ENCODE measurements around the gene ATP1B2. TPM values are rescaled to one million over a fixed set of nuclear protein-coding genes. Genes with fewer than 3 reads are reported as not detected.
"Not testable (repeated sequence)": the region's sequence is repeated elsewhere in the genome, so short reads cannot be mapped to it uniquely, and the experiment has no call there.

The ATP1B2 gene
- total RNA-seq, 1 donor from 2014 or later: 3.2 TPM

- no peak for ATAC-seq
- intact Hi-C loops (cut with micrococcal nuclease): no loop called here
- DNase-seq: peak; percentile 59
Measured at GRCh38 chr17:7631398-7632380, 19.0 kb upstream of the ATP1B2 start.

GRCh38 chr17:7632492-7632894 lies 18.2 kb upstream of the ATP1B2 start:
- no peak for DNase-seq
- intact Hi-C loops (cut with micrococcal nuclease): no loop called here
- peak; percentile 17 for ATAC-seq

DNA sequence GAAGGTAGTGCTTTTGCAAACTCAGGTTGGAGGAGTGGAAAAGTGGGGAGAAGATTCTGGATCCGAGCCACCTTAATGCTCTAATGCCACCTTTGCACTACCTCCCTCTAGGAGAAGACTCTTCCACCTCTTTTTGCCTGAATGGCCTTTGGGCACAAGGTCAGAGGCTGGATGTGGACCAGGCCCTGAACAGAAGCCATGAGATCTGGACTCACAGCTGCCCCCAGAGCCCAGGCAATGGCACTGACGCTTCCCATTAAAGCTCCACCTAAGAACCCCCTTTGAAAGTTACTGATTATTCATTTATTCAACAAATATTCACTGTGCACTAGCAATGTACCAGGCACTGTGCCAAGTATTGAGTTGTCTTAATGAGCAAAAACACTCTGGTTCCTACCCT lies 17.6 kb upstream of the ATP1B2 start:
- no peak for ATAC-seq
- no peak for DNase-seq
- intact Hi-C loops (cut with micrococcal nuclease): no loop called here

DNA sequence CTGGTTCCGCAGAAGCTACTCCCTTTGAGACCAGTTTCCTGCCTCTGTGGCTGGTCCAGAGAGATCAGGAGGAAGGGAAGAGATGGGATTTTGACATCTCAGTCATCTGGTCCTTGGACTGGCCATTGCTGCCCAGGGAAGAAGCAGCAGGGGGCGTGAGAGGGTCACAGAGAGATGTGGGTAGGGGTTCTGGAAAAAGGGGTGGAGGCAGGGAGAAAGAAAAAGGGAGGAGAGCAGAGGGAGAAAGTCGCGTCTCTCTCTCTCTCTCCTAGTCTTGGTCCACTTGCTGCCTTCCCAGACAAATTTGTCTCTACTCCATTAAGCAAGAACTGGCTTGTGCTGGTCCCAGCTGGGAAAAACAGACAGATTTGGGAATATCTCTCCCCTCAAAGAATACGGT lies 16.3 kb upstream of the ATP1B2 start:
- intact Hi-C loops (cut with micrococcal nuclease): no loop called here
- ATAC-seq (peak; percentile 59), DNase-seq (peak; percentile 65)

DNA sequence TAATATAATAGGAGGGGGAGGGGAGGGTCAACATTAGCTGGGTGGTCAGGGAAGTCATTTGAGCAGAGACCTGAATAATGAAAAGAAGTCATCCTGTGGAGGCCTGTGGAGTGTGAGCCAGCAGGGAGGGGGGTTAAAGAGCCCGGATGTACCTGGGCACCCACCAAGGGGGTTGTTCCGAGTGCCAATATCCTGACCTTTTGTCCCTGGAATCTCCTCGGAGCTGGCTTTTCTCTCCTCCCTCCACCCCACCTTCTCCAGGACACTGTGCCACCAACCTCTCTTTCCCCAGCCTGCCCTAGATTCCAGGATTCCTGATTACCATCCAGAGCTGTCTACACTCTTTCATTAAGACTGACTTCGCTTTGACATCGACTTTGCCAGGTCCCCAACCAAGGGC lies 14.6 kb upstream of the ATP1B2 start:
- intact Hi-C loops (cut with micrococcal nuclease): no loop called here
- no peak for ATAC-seq

GRCh38 chr17:7640783-7641182 lies 9.9 kb upstream of the ATP1B2 start:
- intact Hi-C loops (cut with micrococcal nuclease): no loop called here
- ATAC-seq: no peak
- no peak for DNase-seq

More for the DNA sequence above, 14.6 kb upstream of the ATP1B2 start:
- DNase-seq: no peak

DNA sequence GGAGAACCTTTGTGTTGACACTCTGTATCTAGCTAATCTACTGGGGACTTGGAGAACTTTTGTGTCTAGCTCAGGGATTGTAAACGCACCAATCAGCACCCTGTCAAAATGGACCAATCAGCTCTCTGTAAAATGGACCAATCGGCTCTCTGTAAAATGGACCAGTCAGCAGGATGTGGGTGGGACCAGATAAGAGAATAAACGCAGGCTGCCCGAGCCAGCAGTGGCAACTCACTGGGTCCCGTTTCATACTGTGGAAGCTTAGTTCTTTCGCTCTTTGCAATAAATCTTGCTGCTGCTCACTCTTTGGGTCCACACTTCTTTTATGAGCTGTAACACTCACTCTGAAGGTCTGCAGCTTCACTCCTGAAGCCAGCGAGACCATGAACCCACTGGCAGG lies 9.1 kb upstream of the ATP1B2 start:
- intact Hi-C loops (cut with micrococcal nuclease); DNase-seq; ATAC-seq: not testable (repeated sequence)

GRCh38 chr17:7644775-7645174 lies 6.0 kb upstream of the ATP1B2 start:
- intact Hi-C loops (cut with micrococcal nuclease): no loop called here
- DNase-seq: no peak
- no peak for ATAC-seq

- no peak for DNase-seq
- ATAC-seq: no peak
Measured at GRCh38 chr17:7646457-7646856, 4.3 kb upstream of the ATP1B2 start.

DNA sequence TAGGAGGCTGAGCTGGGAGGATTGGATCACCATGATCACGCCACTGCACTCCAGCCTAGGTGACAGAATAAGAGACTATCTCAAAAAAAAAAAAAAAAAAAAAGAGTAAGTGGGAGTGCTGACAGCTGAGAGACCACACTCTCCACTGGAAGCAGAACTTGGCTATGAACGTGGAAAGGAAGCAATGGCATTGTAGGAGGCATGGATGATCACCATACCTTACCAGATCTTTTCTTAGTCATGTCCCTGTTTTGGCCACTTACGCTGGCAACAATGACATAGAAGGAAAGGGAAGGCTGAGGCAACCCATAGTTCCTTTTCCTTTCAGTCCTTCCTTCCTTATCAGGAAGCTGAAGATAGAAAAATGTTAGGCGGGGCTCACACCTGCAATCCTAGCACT lies 3.7 kb upstream of the ATP1B2 start:
- DNase-seq: no peak
- no peak for ATAC-seq
- intact Hi-C loops (cut with micrococcal nuclease): no loop called here

More at GRCh38 chr17:7646457-7646856, 4.3 kb upstream of the ATP1B2 start:
- intact Hi-C loops (cut with micrococcal nuclease): no loop called here

GRCh38 chr17:7651097-7651664 lies 455 bp downstream of the ATP1B2 start:
- intact Hi-C loops (cut with micrococcal nuclease): no loop called here
- ATAC-seq: no peak
- DNase-seq: peak; percentile 29

DNA sequence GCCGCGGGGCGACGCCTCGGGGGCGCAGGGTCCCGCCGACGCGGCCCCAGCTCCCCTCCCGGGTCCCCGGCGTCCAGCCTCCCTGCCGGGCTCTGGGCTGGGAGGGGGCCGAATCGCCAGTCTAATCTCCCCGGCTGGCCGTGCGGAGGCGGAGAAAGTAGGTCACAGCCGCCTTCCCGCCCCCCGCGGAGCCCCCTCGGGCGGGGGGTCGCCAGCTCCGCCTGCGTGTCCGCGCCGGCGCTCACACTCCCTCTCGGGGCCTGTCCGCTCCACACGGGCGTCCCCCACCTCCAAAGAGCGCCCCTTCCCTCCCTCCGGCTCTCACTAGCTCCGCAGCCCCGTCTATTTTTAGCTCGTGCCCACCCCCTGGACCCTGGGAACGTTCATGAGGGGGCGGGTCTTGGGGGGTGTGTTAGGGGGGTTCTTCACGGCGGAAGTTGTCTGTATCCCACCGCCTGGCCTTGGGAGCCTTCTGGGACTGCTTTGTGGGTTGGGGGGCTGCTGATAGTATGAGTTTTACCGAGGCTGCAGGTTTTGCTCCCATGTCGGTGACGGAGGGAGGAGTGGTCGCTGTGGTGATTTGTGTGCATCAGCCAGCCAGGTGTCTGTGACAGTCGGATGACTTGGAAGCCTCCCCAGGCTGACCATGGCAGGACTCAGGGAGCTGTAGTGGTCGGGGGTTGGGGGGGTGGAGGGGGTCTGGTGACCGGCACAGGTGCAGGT lies 1.1 kb downstream of the ATP1B2 start:
- peak; percentile 49 for ATAC-seq
- DNase-seq: peak; percentile 46
- intact Hi-C loops (cut with micrococcal nuclease): no loop called here

GRCh38 chr17:7652388-7653356 lies 1.9 kb downstream of the ATP1B2 start:
- ATAC-seq: no peak
- no peak for DNase-seq
- intact Hi-C loops (cut with micrococcal nuclease): no loop called here

GRCh38 chr17:7654832-7655540 lies 4.3 kb downstream of the ATP1B2 start:
- DNase-seq: no peak
- intact Hi-C loops (cut with micrococcal nuclease): no loop called here
- no peak for ATAC-seq

GRCh38 chr17:7655541-7655840 lies 4.8 kb downstream of the ATP1B2 start:
- ATAC-seq (no peak), DNase-seq (no peak)
- intact Hi-C loops (cut with micrococcal nuclease): no loop called here

GRCh38 chr17:7656958-7657609 lies 6.4 kb downstream of the ATP1B2 start:
- intact Hi-C loops (cut with micrococcal nuclease): no loop called here
- ATAC-seq: peak; percentile 79
- DNase-seq: peak; percentile 78

- DNase-seq: no peak
- intact Hi-C loops (cut with micrococcal nuclease): no loop called here
- no peak for ATAC-seq
Measured at GRCh38 chr17:7667656-7668406, 17.1 kb downstream of the ATP1B2 start.

All from left ventricle myocardium superior (tissue), 1 donor.